Measurements from ENCODE around the gene VPS13C. TPM values are rescaled to one million over a fixed set of nuclear protein-coding genes. Genes with fewer than 3 reads are reported as not detected.

Gene VPS13C, protein sequence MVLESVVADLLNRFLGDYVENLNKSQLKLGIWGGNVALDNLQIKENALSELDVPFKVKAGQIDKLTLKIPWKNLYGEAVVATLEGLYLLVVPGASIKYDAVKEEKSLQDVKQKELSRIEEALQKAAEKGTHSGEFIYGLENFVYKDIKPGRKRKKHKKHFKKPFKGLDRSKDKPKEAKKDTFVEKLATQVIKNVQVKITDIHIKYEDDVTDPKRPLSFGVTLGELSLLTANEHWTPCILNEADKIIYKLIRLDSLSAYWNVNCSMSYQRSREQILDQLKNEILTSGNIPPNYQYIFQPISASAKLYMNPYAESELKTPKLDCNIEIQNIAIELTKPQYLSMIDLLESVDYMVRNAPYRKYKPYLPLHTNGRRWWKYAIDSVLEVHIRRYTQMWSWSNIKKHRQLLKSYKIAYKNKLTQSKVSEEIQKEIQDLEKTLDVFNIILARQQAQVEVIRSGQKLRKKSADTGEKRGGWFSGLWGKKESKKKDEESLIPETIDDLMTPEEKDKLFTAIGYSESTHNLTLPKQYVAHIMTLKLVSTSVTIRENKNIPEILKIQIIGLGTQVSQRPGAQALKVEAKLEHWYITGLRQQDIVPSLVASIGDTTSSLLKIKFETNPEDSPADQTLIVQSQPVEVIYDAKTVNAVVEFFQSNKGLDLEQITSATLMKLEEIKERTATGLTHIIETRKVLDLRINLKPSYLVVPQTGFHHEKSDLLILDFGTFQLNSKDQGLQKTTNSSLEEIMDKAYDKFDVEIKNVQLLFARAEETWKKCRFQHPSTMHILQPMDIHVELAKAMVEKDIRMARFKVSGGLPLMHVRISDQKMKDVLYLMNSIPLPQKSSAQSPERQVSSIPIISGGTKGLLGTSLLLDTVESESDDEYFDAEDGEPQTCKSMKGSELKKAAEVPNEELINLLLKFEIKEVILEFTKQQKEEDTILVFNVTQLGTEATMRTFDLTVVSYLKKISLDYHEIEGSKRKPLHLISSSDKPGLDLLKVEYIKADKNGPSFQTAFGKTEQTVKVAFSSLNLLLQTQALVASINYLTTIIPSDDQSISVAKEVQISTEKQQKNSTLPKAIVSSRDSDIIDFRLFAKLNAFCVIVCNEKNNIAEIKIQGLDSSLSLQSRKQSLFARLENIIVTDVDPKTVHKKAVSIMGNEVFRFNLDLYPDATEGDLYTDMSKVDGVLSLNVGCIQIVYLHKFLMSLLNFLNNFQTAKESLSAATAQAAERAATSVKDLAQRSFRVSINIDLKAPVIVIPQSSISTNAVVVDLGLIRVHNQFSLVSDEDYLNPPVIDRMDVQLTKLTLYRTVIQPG (N-terminal part only)
- total RNA-seq, result 73.3 and 78.4 TPM in 2 replicates

DNA sequence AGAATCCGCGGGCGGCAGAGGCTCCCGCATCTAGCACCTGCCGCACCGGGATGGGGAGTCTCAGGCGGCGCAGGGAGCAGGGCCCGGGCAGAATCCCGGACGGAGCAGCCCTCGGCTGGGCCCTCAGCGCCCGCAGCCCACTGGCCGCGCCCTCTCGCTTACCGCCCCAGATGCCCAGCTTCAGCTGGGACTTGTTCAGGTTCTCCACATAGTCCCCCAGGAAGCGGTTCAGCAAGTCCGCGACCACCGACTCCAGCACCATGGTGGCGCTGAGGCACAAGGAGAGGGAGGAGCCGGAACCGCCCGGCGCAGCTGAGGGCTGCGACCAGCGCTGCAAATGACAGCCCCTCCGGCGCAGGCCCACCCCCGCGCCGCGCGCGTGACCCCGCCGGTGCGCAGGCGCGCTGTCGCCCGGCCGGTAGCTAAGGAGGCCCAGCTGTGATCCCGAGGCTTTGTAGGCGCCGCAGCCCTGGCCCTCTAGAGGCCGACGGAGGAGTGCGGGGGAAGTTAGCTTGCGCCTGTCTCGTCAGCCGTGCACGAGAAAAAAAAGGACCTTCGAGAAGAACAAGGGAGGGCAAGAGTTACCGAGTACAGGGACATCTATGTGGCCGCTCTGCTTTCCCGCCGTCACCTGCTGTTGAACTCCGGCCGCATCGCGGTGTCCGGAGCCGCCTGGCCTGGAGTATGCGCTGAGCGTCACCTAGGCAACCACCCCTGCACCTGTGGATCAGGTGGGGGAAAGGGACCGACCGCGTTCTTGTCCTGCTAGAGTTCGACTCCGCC, at the start of gene VPS13C:
TSS of gene VPS13C (minus strand) at position 335 of the 783 bp plus-strand sequence. CDS start at position 262, 73 bp downstream.

DNA sequence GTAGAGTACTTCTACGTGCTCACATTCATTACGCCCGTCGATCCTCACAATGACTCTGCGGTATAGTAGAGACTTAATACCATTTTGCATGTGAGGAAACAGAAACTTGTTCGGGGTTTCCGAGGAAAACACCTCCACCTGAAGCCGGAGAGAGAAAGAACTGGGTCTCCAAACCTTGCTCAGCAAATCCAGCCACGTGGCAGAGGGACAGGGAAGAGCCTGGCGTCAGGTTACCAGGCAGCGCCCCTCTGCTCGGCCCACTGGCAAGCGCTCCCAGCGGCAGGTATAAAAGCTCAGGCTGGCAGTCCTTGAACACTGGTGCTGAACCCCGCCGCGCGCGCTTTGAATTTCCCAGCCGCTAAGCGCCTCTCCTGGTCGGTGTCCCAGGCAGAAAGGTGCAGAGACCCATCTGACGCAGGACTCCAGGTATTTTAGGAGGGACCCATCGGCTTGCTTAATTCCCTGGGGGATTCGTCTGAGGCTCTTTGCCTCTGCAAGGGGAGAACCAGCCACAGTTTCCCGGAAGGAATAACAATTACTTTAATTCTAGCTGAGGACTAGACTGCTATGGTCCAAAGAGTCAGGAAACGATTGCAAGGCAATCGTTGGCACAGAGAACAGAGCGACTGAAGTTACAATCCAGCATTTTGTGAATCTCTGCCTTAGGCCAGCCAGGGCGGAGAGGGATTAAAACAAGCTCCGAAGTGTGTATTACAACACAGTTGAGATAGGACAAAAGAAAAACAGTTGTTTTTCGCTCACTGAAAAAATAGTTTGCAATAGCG, 6.6 kb upstream of the VPS13C start, which contains the start of gene C2CD4A:
TSS of gene C2CD4A (plus strand) at position 315 of the 785 bp plus-strand sequence. CDS start 637 bp downstream, outside the sequence.

Other genes starting within 250 kb of the VPS13C start
- not detected in 2 replicates for gene C2CD4A, start 6.5 kb upstream of the VPS13C start, total RNA-seq
- gene C2CD4B, start 104.8 kb upstream of the VPS13C start, total RNA-seq, result not detected in 2 replicates